ENCODE measurements around the gene CD109. TPM values are rescaled to one million over a fixed set of nuclear protein-coding genes. Genes with fewer than 3 reads are reported as not detected.

CD109 gene
- total and polyA plus RNA-seq, 2 of the 4 experiments (the other 2 are of a cell fraction): 3.6 to 5.0 TPM

GRCh38 chr6:73752943-73753342 is 56.9 kb downstream of the CD109 start:
- H3K23ac ChIP-seq (ENCODE audit: low read depth, low read length): no peak overlapping the region
- no peak overlapping the region for H3K56ac ChIP-seq (ENCODE audit: extremely low read depth, insufficient read depth, low read length)
- TF ChIP-seq CTCF (conservative IDR thresholded peaks at IDR 0.05; ENCODE audit: low read depth, low read length) (no peak), MAFK (IDR thresholded peaks at IDR 0.05; ENCODE audit: low read depth, low read length) (no peak), CEBPB (IDR thresholded peaks at IDR 0.05; ENCODE audit: low read depth, low read length) (no peak), RAD21 (IDR thresholded peaks at IDR 0.05; ENCODE audit: low read length) (no peak), MXI1 (IDR thresholded peaks at IDR 0.05; ENCODE audit: borderline replicate concordance, low read depth, low read length) (no peak), CHD1 (IDR thresholded peaks at IDR 0.05; ENCODE audit: low read depth, low read length) (no peak), USF2 (IDR thresholded peaks at IDR 0.05; ENCODE audit: low read depth, low read length) (no peak)
- no peak overlapping the region for H3K9ac ChIP-seq (ENCODE audit: low read depth, low read length)
- no peak overlapping the region for H2AK5ac ChIP-seq (ENCODE audit: low read depth, low read length)
- H2BK15ac ChIP-seq (ENCODE audit: low read depth, low read length): no peak overlapping the region
- no peaks in the 10 kb centered on the region for H3K9me1 ChIP-seq (ENCODE audit: insufficient read depth, low read length)
- H2AK9ac ChIP-seq (replicated peaks; ENCODE audit: low read depth, low read length, poor library complexity): no peak overlapping the region
- H3K4me3 ChIP-seq (ENCODE audit: insufficient read depth, low read depth, low read length): no peak overlapping the region
- H3K79me1 ChIP-seq (ENCODE audit: low read depth in 1 of 2, low read length in 2 of 2): peaks cover 0 to 3% of the 10 kb centered on the region in 2 experiments; a peak in 1 of 4 replicates
- no CpG with 5 or more reads among the region's 3 CpGs for WGBS, 2 experiments (ENCODE audit: extremely low coverage in 2 of 2, insufficient read length in 1 of 2)
- no peaks in the 10 kb centered on the region for H3K9me3 ChIP-seq (ENCODE audit: control insufficient read depth, insufficient read depth, low read length)
- H3K27ac ChIP-seq (ENCODE audit: insufficient read depth, low read length): no peak overlapping the region
- H3K27me3 ChIP-seq (ENCODE audit: control insufficient read depth, insufficient read depth, low read length): no peaks in the 10 kb centered on the region
- H2BK120ac ChIP-seq (ENCODE audit: low read depth, low read length): no peak overlapping the region
- ATAC-seq (ENCODE audit: low read depth) (no peak), DNase-seq (no peak)
- BruUV-seq (replicated peaks): no TSS peak
- no peak overlapping the region for H4K8ac ChIP-seq (ENCODE audit: low read depth in 2 of 2, low read length in 2 of 2)
- H4K91ac ChIP-seq (ENCODE audit: insufficient read depth, low read depth, low read length): no peak overlapping the region
- H4K20me1 ChIP-seq (ENCODE audit: insufficient read depth, low read length): no peaks in the 10 kb centered on the region
- H4K5ac ChIP-seq (ENCODE audit: low read depth, low read length): no peak overlapping the region
- ChIA-PET CTCF (no interaction called here), POLR2A (ENCODE audit: unreplicated experiment) (no interaction called here)
- no peaks in the 10 kb centered on the region for H3K4me1 ChIP-seq (ENCODE audit: control insufficient read depth, insufficient read depth, low read length)
- H2BK20ac ChIP-seq (ENCODE audit: low read depth, low read length): no peak overlapping the region
- intact Hi-C loops (cut with micrococcal nuclease) (no loop called here), dilution Hi-C loops (cut with HindIII; ENCODE audit: low sequenced_read_pairs, unreplicated experiment) (no loop called here), in situ Hi-C loops (cut with MboI; ENCODE audit: low sequenced_read_pairs) (no loop called here)
- H3K14ac ChIP-seq (replicated peaks; ENCODE audit: low read depth, low read length): no peak overlapping the region
- no peak overlapping the region for H3K4me2 ChIP-seq (ENCODE audit: low read depth, low read length)
- no peak overlapping the region for H2BK5ac ChIP-seq (ENCODE audit: low read depth, low read length, poor library complexity, severe bottlenecking)
- no peaks in the 10 kb centered on the region for H3K36me3 ChIP-seq (ENCODE audit: control insufficient read depth, insufficient read depth, low read length)
- no peak overlapping the region for H2AFZ ChIP-seq (replicated peaks; ENCODE audit: low read length, poor library complexity)
- no peak overlapping the region for H3K4ac ChIP-seq (ENCODE audit: low read depth, low read length)
- H3K18ac ChIP-seq (ENCODE audit: low read depth, low read length): no peak overlapping the region

Data from IMR-90 (cell line).